H1 (cell line): ENCODE measurements around the gene CSRNP3. TPM values are rescaled to one million over a fixed set of nuclear protein-coding genes. Genes with fewer than 3 reads are reported as not detected.

Source experiments
- BACH1 ChIP-seq: IDR thresholded peaks from 2 replicates; pipeline ENCODE4 v1.6.1; 2012; ENCODE audit warnings: low read length, improper control_type of control experiment
- KDM1A ChIP-seq: fragments of 200-600, 300-600 bp; sonication (generic); IDR thresholded peaks from 2 replicates; pipeline ENCODE4 v1.7.1; 2016; ENCODE audit warnings: mild to moderate bottlenecking, low read length, borderline replicate concordance
- RFX5 ChIP-seq: IDR thresholded peaks from 2 replicates; pipeline ENCODE4 v1.6.1; 2011; ENCODE audit warnings: low read depth, low read length, improper control_type of control experiment, borderline replicate concordance
- SP2 ChIP-seq: IDR thresholded peaks from 2 replicates; pipeline ENCODE4 v1.6.1; 2012; ENCODE audit warnings: mild to moderate bottlenecking, low read length, inconsistent platforms
- SRF ChIP-seq: IDR thresholded peaks from 2 replicates; pipeline ENCODE4 v1.6.1; 2011; ENCODE audit warnings: mild to moderate bottlenecking, low read depth, low read length, moderate library complexity
- TAF7 ChIP-seq: optimal IDR thresholded peaks from 2 replicates; pipeline ENCODE3; 2011; ENCODE audit warnings: low read depth, mild to moderate bottlenecking, inconsistent platforms, low read length, moderate library complexity, borderline replicate concordance
- polyA plus RNA-seq, 7 experiments: library from polyadenylated mRNA; depleted of rRNA in 3 of 7; stranded (reverse) in 5 of 7; unstranded in 2 of 7; fragments of >200 nt in 5 of 7; fragments of 200-250 nt in 2 of 7; gene quantifications; 1 replicate in 5 of 7; 2 replicates in 1 of 7; 4 replicates in 1 of 7; pipeline versions ENCODE4 v1.2.1 to v1.2.3, GENCODE V29; 2011 to 2013; ENCODE audit warnings: missing spikeins in 2 of 7, mixed read lengths in 2 of 7
- total RNA-seq: library from RNA; stranded (reverse); fragmentation: NEBNext Ultra II Directional; extraction: Animal tissue kit (Norgen Biotek cat#: 25700); gene quantifications from 2 replicates; pipeline ENCODE4 v1.2.1, GENCODE V29; 2021
- TF ChIP-seq, protein P1 (sequence below): fragments of 300-600 bp; sonication (generic); IDR thresholded peaks from 2 replicates; pipeline ENCODE4 v1.7.1; 2012; ENCODE audit warnings: low read length, moderate library complexity, mild to moderate bottlenecking, inconsistent platforms; ENCODE audit not compliant: insufficient replicate concordance
- TF ChIP-seq, protein P2 (sequence below): IDR thresholded peaks from 2 replicates; pipeline ENCODE4 v1.6.1; 2011; ENCODE audit warnings: low read depth, mild to moderate bottlenecking, low read length; ENCODE audit not compliant: insufficient read depth

Gene CSRNP3
- total and polyA plus RNA-seq, 2 of the 8 experiments (the other 6 are each of a cell fraction or from before 2014, with no cell fraction given), result 1.3 to 6.5 TPM

DNA sequence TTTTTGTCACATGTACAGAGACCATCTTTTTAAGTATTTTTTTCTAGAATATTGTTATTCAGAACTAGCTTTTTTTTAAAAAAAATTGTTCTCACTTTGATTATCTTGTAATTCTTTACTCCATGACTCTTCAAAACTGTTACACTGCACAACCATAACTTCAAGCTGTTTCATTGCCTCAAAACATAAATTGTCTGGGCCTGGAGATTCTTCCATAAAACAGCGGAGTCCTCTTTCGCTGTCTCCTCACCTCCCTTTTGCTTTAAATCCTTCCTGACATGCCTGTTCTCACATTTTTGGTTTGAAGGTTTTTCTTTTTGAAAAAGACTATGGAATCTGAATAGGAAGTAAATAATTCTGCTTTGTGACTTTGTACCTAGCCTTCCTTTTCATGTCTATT, 197.9 kb downstream of the CSRNP3 start (continued):
- TF ChIP-seq, protein P1, sequence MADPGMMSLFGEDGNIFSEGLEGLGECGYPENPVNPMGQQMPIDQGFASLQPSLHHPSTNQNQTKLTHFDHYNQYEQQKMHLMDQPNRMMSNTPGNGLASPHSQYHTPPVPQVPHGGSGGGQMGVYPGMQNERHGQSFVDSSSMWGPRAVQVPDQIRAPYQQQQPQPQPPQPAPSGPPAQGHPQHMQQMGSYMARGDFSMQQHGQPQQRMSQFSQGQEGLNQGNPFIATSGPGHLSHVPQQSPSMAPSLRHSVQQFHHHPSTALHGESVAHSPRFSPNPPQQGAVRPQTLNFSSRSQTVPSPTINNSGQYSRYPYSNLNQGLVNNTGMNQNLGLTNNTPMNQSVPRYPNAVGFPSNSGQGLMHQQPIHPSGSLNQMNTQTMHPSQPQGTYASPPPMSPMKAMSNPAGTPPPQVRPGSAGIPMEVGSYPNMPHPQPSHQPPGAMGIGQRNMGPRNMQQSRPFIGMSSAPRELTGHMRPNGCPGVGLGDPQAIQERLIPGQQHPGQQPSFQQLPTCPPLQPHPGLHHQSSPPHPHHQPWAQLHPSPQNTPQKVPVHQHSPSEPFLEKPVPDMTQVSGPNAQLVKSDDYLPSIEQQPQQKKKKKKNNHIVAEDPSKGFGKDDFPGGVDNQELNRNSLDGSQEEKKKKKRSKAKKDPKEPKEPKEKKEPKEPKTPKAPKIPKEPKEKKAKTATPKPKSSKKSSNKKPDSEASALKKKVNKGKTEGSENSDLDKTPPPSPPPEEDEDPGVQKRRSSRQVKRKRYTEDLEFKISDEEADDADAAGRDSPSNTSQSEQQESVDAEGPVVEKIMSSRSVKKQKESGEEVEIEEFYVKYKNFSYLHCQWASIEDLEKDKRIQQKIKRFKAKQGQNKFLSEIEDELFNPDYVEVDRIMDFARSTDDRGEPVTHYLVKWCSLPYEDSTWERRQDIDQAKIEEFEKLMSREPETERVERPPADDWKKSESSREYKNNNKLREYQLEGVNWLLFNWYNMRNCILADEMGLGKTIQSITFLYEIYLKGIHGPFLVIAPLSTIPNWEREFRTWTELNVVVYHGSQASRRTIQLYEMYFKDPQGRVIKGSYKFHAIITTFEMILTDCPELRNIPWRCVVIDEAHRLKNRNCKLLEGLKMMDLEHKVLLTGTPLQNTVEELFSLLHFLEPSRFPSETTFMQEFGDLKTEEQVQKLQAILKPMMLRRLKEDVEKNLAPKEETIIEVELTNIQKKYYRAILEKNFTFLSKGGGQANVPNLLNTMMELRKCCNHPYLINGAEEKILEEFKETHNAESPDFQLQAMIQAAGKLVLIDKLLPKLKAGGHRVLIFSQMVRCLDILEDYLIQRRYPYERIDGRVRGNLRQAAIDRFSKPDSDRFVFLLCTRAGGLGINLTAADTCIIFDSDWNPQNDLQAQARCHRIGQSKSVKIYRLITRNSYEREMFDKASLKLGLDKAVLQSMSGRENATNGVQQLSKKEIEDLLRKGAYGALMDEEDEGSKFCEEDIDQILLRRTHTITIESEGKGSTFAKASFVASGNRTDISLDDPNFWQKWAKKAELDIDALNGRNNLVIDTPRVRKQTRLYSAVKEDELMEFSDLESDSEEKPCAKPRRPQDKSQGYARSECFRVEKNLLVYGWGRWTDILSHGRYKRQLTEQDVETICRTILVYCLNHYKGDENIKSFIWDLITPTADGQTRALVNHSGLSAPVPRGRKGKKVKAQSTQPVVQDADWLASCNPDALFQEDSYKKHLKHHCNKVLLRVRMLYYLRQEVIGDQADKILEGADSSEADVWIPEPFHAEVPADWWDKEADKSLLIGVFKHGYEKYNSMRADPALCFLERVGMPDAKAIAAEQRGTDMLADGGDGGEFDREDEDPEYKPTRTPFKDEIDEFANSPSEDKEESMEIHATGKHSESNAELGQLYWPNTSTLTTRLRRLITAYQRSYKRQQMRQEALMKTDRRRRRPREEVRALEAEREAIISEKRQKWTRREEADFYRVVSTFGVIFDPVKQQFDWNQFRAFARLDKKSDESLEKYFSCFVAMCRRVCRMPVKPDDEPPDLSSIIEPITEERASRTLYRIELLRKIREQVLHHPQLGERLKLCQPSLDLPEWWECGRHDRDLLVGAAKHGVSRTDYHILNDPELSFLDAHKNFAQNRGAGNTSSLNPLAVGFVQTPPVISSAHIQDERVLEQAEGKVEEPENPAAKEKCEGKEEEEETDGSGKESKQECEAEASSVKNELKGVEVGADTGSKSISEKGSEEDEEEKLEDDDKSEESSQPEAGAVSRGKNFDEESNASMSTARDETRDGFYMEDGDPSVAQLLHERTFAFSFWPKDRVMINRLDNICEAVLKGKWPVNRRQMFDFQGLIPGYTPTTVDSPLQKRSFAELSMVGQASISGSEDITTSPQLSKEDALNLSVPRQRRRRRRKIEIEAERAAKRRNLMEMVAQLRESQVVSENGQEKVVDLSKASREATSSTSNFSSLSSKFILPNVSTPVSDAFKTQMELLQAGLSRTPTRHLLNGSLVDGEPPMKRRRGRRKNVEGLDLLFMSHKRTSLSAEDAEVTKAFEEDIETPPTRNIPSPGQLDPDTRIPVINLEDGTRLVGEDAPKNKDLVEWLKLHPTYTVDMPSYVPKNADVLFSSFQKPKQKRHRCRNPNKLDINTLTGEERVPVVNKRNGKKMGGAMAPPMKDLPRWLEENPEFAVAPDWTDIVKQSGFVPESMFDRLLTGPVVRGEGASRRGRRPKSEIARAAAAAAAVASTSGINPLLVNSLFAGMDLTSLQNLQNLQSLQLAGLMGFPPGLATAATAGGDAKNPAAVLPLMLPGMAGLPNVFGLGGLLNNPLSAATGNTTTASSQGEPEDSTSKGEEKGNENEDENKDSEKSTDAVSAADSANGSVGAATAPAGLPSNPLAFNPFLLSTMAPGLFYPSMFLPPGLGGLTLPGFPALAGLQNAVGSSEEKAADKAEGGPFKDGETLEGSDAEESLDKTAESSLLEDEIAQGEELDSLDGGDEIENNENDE, result no peak
- TF ChIP-seq BACH1 (no peak), RFX5 (no peak), KDM1A (no peak), SP2 (no peak), TAF7 (no peak), SRF (no peak)
- TF ChIP-seq, protein P2, sequence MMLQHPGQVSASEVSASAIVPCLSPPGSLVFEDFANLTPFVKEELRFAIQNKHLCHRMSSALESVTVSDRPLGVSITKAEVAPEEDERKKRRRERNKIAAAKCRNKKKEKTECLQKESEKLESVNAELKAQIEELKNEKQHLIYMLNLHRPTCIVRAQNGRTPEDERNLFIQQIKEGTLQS, result no peak
